Measurements from ENCODE around the gene RHOC. TPM values are rescaled to one million over a fixed set of nuclear protein-coding genes. Genes with fewer than 3 reads are reported as not detected.

The RHOC gene
- total RNA-seq, 1 donor from 2014 or later, result 516 TPM

DNA sequence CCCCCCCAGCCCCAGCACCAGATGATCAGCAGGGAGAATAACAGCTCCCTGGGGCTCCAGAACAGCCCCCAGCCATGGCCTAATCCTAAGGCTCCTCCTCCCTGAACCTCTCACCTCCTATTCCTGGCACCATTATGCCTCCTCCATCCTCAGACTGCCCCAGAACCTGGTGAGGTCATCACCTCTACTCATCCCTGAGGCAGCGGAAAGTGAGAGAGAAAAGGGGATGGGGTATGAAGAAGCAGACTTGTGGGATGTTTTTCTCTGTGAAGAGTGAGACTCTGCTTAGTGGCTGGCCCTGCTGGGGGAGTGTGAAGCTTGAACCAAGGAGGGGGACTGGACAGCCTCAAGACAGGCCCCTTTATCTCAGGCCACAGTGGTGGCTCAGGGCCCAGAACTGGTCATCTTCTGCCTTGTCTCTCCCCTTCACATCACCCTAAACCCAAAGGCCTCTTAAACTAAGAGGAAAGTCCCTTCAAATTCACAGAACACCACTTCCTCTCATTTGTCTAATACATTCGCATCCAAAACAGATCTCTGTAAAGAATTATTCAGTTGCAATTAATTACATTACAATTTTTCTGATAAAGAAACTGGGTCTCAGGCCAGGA, 10.4 kb upstream of the RHOC start:
- DNase-seq (ENCODE audit: low read depth), result no peak

DNA sequence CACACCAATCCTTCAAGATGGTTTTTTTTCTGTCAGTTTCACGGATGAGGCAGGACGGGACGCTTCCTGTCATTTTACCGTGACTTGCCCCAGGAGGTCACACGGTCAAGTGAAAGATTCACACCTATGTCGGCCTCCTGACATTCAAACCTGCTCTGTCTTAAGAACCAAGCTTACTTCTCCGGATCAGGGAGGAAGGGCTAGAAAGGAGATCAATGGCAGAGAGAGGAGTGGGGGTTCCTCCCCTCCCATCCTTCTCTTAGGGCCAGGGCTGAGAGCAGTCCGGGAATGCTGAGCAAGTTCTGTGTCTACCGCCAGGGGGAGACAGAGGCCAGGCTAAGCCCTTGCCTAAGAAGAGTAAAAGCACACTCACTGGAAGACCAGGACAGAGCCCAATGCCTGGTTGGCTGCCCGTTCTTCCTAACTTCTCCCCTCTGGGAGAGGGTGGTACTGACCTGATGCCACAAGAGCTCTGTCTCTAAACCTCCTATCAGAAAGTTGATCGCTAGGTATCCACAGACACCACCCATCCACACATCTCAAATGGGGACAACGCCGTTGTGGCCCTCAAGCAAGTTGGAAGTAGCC, 9.3 kb upstream of the RHOC start:
- peak; percentile 86 for DNase-seq (ENCODE audit: low read depth)

DNA sequence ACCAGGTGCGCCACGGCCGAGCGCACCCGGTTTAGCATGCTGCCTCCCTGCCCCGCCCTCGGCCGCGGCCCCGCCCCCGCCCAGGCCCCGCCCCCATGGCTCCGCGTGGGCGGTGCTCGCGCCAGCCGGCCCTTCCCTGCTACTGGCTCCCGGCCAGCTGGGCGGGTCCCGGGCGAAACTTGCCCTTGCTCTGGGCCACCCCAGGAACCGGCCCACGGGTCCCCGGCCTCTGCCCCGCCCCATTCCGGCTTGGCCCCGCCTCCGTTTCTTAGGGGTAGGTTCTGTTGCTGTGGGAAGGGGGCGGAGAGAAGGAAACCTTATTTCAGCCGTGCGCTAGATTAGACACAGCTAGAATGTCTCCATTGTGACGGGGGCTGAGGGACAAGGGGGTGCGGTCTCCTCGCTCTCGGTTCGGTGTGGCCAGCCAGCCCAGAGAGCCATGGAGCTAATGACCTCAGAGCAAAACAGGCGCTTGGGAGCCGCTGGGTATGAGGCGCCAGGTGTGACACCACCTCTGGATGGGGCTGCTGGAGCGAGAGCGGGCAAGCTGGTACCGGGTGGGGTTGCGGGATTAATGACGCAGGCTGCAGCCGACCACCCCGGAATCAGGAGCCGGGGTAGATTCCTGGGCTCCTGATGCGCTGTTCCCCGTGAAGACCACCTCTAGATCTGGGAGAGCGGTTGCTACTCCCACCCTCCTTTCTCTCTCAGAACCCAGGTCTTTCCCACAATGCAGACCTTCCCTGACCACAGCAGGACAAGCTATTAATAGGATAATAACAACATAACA, 8.5 kb upstream of the RHOC start, which contains the start of gene PPM1J:
TSS of gene PPM1J (minus strand) at position 69 of the 790 bp plus-strand sequence. CDS start at position 38, 31 bp downstream.
- DNase-seq (ENCODE audit: low read depth), result peak; percentile 89

DNA sequence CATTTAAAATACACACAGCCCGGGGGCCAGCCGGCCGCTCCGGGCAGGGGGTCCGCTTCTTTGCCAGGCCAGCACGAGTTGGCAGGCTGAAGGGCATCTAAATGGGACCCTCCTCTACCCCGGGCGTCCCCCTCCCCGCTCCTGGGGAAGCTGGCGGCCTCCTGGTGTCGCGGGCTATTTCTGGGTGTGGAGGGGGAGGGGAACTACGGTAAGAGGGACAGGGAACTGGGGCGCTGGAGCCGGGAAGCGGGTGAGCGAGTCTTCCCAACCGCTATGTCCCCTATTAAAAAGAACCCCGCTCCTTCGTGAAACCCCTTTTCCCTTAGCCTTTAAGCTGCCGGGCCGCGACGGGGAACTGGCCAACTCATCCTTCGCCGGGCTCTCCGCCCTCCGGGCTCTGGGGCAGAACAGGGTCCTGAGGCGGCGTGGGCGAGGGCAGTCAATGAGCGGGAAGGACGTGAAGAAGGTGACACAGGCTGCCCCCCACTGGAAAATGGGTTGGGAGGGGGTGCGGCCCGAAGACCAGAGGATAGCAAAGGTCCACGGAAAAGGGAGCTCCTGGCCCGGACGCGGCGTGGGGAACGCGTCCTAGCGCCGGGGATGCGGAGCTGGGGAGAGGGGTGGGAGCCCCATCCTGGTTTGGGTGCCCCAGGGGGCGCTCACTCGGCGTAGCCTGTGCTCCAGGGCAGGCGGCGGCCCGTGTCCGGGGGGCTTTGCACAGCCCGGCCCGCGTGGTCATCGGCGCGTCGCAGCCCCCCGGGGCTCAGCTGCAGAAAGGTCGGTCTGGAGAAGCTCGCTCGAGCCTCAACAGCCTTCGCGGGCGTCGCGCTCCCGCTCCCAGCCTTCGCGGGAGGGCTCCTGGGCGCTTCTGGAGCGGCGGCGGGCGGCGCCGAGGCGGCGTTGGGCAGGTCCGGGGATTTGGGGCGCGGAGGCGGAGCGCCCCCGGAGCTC, 7.7 kb upstream of the RHOC start:
- no peak for DNase-seq (ENCODE audit: low read depth)

DNA sequence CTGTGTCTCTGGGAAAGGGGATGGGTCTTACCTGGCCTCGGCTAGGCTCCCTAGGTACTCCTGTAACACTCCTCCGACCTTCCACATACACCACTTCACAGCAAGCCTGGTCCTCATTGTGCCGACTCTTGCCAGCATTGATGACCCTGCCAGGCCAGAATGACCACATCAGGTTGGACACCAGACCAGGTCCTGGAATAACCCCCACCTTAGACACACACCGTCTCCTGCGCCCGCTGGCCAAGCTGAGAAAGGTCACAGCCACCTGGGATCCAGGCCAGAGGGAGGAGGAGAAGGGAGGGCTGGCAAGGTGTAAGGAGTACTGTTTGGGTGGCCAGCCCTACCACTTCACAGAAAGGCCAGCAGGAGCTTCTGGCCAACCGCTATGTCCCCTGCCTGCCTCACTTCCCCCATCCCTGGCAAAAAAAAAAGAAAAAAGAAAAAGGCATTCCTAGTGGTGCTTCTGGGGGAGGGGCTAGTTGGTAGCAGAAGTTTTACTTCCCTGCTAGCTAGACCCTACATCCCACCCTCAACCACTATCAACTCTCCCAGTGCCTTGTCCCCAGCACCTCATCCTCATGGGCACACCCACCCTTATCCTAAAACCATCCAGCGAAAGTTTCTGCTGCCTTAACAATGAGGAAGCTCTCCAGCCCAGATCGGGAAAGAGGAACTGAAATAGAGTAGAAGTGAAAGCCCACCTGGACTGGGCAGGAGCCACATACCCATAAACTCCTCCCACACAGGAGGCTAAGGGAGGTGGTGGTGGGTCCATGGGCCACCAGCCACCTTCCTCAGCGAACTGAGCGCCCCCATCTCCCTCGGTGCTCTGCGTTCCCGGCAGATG, 6.8 kb upstream of the RHOC start:
- DNase-seq (ENCODE audit: low read depth), result no peak

DNA sequence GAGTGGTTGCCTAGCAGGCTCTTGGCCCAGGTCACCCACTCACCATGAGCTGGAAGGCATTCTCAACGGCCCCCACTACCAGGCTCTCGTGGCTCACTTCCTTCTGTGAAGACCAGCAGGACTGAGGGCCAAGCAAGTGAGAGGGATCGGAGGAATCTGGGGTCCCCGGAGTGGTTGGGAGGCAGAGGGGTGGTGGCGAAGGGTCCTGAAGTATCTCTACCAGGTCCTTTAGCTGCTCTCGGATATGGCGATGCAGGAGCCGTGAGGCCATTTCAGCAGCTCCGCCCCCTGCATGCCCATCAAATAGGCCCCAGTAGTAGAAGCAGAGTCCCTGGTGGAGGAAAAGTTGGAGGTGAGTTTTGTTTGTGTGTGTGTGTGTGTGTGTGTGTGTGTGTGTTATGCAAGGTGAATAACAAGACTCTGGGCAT, 5.8 kb upstream of the RHOC start:
- no peak for DNase-seq (ENCODE audit: low read depth)

DNA sequence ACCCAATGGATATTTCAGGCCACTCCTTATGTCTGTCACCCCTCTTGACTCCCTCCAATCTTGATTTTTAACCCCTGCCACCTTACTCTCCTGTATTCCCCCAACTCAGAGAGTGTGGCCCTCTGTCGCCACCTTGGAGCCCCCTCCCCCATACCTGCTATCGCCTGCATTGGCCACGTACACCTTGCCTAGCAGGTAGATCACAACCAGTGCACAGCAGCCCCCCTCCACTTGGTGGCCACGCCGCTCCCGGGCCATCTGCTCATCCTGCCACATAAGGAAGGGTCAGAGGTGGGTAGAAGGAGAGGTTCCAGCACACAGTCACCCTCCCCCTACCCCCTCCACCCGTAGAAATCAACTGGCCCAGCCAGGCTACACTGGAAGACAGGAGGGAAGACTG, 5.3 kb upstream of the RHOC start:
- no peak for DNase-seq (ENCODE audit: low read depth)

DNA sequence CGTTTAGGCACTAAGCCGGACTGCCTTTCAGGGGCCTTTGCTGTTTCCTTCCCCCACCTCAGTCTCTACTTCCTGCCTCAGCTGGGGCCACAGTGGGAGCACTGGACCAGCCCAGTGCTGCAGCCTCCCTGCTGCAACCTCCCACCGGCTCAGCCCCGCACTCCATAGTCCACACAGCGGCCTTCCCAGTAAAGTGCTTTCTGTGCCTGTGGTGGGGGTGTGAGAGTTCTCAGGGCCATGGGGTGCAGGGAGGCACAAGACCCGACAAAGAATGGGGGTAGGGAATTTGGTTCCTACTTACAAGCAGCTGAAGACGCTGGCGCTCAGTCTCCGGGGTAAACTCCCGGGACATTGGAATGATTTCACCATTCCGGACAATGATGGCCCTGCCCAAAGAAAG, 4.7 kb upstream of the RHOC start:
- no peak for DNase-seq (ENCODE audit: low read depth)

DNA sequence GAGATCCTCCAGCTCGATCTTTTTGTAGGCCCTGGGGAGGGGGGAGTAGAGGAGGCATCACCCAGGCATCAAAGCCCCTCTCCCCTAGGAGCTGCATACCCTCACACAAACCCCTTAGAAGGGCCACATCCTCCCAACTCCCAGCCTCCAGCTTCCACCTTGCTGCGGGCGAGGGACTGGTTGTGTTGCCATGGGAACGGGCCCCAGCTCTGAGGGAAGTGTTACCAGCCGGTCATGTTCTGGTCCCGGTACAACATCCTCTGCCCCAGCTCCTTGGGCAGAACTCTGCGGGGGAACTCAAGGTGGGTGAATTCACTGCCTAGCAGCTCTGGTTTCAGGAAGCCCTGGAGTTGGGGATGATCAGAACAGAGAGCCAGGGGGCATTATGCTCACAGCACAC, 4.1 kb upstream of the RHOC start:
- no peak for DNase-seq (ENCODE audit: low read depth)

DNA sequence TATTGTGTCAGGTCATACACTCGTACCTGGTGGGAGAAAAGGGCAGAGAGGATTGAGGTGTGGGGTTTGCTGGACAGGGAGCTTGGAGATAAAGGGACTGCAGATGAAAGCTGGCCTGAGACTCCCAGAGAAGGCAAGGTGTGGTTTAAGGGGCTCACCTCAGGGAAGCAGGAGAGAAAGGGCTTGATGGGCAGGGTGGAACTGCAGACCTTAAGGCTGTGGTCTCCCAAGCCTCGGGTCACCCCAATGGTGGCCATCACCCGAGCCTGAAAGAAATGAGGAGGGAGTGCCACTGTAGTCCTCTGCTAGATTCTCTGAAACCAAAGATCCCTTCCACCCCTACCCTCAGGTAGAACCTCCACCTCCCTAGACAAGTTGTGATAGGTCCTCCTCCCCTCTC, 3.7 kb upstream of the RHOC start:
- DNase-seq (ENCODE audit: low read depth), result no peak

DNA sequence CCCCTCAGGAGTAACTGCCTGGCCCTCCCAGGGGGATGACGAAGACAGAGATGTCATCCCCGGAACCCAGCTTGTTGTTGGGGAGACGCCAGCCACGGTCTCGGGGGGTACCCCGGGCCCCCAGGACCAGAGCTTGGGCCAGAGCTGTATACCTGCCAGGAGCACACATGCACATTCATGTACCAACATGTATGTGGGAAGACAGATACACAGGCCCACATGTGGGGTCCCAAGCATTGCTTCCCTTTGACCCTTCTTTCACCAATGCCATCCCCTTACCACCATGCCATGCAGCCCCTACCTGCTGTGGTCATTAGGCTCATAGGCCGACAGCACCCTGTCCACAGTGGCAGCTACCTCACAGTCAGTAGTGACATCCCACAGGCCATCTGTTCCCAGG, 3.2 kb upstream of the RHOC start:
- no peak for DNase-seq (ENCODE audit: low read depth)

DNA sequence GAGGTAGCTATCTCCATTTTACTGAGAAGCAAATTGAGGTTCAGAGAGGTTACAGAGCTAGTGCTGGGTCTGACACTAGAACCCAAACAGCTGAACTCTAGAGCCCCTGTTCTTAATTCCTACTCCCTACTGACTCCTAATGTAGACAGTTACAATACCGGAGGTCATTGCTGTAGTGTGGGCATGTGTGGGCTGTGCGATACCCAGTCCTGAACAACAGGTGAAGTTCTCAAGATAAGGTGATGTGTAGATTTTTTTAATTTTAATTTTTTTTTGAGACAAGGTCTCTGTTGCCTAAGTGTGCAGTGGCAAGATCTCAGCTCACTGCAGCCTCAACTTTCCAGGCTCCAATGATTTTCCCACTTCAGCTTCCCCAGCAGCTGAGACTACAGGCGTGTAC, 1.6 kb upstream of the RHOC start:
- DNase-seq (ENCODE audit: low read depth), result no peak

DNA sequence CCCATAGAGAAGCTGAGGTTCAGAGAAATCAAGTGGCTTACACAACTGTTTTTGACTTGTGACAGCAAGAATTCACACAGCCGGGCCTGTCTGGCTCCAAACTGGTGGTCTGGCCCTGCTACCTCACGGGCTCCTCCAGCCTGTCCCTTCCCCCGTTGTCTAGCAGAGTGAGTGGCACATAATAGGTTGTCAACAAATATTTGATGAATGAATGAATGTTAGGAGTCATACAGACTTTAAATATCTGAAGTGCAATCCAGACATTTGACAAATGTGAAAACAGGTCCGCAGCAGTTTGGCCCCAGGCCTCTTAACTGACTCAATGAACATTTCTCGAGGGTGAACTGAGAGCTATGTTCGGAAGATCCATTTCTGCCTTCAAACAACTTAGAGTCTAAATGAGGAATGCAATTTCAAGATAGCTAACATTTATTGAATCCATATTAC, 1.1 kb upstream of the RHOC start:
- DNase-seq (ENCODE audit: low read depth), result no peak

DNA sequence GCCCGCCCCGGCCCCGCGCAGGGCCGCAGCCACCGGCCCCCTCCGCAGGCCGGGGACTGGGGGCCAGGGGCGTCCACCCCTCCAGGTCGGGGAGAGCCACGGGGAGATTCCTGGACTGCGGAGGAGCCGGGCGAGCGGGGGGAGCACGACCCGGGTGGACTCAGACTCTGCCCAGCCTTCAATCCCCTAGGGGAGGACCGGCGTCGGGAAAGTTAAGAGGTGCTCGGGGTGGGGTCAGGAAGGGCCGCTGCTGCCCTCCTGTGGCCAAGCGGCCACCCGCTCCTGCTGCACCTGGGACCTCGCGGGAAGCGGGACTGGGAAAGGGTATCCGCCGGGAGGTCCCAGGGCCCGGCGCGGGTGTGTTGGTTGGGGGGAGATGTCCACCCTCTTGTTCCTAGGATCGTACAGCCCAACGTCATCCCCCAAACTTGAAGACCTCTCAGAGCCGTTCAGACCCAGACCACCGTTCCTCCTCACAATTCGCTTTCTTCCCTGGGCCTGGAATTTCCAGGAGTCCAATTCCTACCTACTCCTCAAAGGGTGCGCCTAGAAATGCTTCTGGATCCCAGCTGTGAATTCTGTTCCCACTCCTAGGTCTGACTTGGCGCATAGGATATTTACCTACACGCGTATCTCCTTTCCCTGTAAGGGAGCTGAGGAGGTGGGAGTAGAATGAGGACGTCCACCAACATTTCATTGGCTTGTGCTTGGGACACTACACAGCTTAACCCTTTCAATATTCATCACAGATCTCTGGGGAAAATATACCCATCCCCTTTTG, 484 bp upstream of the RHOC start:
- DNase-seq (ENCODE audit: low read depth), result peak; percentile 75

DNA sequence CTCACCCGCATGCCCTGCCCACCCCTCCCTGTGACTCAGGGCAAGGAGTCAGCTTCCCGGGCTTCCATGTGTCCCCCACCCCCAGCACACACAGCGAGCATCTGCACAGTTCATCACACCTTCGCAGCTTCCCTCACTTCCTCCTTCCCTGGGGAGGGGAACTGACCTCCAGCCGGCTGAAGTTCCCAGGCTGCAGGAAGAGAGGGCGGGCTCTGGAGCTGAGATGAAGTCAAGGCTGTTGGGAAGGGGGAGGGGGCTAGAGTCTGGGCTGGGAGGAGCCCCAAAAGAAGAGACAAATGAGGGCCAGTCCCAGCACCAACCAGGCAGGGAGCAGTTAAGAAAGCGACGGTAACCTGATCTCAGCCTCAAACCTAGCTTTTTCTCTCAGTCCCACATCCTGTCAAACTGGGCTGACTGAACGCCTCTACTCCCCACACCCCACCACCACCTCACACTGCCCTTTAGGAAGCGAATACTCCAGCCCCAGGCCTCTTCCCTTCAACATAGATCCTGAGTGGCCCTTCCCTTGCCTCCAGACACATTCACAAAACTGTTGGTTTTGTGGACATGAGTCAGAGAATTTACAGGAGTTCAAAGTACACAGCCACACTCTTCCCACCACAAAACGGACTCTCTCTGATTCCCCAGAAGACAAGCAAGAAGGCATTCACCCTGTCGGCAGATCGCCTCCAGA, 1.8 kb downstream of the RHOC start:
- DNase-seq (ENCODE audit: low read depth), result peak; percentile 94

DNA sequence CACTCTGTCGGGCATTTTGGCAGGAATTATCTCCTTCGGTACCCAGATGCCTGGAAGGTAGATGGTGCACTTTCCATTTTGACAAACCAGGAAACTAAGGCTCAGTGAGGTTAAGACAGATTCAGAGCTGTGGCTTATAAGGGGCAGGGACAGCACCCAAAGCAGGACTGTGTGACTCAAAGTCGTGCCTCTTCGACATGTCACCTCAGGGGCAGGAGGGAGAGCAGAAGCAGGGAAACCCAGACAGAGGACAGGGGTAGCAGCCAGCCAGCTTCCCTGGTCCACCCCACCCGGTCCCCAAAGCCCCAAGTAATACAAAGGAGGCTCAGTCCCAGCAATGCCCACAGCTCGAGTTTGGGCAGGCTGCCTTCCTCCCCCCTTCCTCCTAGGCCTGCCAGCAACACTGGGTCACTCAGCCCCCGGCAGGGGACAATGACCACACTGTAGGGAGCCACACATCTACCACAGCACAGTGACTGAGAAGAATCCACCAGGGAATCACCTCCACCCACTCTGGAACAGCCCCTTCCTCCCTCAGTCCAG, 2.5 kb downstream of the RHOC start:
- DNase-seq (ENCODE audit: low read depth), result no peak

DNA sequence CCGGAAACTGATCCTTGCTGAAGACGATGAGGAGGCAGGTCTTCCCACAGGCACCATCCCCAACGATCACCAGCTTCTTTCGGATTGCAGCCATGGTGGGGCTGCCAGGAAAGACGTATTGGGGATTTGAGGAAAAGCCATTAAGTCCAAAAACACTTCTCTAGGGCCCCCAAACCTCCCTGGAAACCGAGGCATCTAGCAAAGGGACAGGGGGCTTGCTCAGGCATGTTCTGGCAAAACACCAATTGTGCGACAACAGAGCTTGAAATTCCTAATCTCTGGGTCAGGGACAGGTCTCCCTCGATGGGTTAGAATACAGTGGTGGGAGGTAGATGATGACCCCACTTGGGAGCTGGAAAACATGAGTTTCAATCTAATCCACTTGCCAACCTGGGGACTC, 3.2 kb downstream of the RHOC start:
- DNase-seq (ENCODE audit: low read depth), result no peak

DNA sequence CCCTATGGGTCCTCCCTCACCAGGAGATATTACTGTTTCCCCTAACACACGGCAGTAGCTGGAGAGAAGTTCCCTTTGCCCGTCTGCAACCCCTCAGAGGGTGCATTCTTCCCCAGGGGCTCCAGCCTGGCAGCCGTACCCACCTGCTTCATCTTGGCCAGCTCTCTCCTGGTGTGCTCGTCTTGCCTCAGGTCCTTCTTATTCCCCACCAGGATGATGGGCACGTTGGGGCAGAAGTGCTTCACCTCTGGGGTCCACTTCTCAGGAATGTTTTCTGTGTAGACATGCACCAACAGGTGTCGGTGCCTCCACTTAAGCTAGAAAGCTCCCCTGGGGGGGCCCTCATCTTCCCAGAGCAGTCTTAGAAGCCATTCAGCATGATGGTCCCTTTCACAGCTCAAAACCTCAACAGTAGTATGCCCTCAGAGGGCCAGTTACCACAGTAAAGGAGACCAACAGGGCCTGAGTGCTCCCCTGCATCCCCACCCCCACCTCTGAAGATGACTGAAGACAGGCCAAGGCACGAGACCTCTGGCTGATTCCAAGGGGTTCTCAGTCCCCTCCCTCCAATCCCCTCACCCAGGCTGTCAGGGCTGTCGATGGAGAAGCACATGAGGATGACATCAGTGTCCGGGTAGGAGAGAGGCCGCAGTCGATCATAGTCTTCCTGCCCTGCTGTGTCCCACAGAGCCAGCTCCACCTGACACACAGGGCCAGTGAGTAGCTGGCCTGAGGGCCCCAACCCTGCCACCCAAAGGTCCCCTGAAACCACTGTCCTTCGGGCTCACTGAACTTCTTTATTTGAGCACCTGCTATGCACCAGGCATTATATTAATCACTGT, 4.3 kb downstream of the RHOC start:
- DNase-seq (ENCODE audit: low read depth), result no peak

DNA sequence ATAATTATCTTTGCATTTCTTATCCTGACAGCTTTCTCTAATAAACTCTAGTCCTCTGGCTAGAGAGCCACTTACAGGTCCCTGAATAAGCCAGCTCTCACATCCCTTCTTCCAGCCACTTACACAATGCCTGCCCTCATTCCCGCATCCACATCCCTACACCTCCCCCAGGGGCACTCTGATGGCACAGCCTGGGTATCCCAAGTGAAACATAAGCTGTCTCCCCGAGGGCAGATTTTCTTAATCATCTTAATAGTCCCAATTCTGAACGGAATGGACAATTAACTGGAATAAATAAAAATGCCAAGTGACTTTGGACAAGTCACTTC, 4.9 kb downstream of the RHOC start:
- DNase-seq (ENCODE audit: low read depth), result no peak

Measured in renal cortical epithelial cell (primary cell).